Hindlimb muscle (tissue), 1 donor: ENCODE data around the gene CLPTM1. TPM values are rescaled to one million over a fixed set of nuclear protein-coding genes. Genes with fewer than 3 reads are reported as not detected.
"Not testable (repeated sequence)": the region's sequence is repeated elsewhere in the genome, so short reads cannot be mapped to it uniquely, and the experiment has no call there.

Source experiments
- DNase-seq: peaks from one replicate; pipeline ENCODE4 v3.0.0-alpha.2; 2013
- polyA plus RNA-seq: library from polyadenylated mRNA; unstranded; fragments of 120-200 nt; gene quantifications from one replicate; pipeline ENCODE4 v1.2.1, GENCODE V29; 2013; ENCODE audit not compliant: insufficient read length

CLPTM1 gene
- polyA plus RNA-seq, 1 donor, result 67.1 TPM

DNA sequence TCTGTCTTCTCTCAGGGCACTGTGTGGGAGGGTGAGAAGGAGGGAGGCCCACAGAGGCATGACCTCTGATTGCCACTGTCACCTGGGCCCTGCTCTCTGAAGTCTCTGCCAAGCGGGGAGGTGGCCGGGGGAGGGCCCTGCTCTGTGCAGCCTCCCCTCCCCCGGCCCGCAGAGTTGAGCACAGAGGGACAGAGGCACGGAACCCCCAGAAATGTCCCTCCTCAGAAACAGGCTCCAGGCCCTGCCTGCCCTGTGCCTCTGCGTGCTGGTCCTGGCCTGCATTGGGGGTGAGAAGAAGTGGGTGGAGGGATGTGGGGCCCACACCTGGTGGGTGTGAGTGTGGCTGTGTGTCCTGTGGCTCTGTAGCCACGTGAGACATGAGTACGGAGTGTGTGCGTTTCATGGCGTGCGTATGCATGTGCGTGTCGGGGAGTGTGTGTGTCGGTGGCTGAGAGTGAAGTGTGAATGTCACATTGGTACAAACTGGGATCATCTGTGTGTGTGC is 13.1 kb upstream of the CLPTM1 start, which contains the start of gene APOC4:
Gene APOC4 (plus strand): TSS at position 171 of the 505 bp plus-strand sequence. CDS start 41 bp downstream, at position 212.
- no peak for DNase-seq

DNA sequence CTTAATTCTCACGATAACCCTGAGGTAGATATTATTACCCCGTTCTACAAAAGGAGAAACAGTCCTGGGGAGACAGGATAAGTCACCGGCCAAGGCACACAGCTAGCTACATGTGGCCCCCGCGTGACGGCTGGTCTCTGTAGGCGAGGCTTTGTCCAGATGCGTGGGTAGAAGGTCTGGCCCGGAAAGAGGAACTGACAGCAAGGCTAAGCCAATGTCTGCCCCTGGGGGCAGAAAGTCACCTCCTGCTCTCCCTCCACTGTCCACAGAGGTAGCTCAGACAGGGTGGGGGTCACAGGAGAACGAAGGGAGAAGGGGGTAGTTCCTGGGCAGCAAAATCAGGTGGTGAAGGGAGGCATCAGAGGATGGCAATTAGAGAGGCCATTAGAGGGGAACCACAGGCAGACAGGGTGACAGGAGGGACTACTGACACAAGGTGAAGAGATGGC is 11.4 kb upstream of the CLPTM1 start:
- no peak for DNase-seq

DNA sequence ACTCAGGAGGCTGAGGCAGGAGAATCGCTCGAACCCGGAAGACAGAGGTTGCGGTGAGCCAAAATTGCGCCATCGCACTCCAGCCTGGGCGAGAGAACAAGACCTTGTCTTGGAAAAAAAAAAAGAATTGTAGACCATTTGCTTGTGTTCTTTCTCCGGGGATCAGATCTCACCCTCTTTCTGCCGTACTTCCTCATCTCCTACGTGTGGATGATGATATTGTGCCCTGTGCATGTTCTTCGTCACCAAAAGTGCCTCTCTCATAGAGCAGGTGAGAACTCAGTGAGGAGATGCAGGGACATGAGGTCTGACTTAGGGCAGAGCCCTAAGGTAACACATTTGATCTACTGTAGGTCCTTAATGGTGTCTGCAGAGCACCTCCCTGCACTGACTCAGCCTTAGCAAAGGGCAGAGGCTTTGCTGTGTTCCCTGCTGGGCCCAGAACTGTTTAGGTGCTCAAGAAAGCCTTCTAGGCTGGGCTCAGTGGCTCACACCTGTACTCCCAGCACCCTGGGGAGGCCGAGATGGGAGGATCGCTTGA is 8.1 kb upstream of the CLPTM1 start:
- no peak for DNase-seq

DNA sequence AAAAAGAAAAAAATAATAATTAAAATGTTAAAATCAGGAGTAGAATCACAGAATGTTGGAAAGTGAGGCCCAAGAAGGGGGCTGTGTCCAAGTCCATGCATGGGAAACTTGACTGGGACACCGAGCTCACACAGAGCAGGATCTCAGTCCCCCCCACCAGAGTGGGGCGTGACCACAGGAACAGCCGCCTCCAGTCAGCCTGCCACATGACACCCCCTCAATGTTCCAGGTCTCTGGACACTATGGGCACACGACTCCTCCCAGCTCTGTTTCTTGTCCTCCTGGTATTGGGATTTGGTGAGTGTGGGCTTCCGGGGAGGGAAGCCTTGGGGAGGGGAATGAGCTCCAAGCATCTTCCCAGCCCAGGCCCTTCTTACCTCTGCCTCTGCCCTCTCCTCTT is 6.9 kb upstream of the CLPTM1 start:
- no peak for DNase-seq

DNA sequence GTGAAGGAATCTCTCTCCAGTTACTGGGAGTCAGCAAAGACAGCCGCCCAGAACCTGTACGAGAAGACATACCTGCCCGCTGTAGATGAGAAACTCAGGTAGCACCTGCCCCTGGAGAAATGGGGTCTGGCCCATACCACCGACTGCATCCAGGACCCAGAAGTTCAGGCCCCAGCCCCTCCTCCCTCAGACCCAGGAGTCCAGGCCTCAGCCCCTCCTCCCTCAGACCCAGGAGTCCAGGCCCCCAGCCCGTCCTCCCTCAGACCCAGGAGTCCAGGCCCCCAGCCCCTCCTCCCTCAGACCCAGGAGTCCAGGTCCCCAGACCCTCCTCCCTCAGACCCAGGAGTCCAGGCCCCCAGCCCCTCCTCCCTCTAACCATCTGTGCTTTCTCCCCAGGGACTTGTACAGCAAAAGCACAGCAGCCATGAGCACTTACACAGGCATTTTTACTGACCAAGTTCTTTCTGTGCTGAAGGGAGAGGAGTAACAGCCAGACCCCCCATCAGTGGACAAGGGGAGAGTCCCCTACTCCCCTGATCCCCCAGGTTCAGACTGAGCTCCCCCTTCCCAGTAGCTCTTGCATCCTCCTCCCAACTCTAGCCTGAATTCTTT is 6.3 kb upstream of the CLPTM1 start:
- DNase-seq, result no peak

DNA sequence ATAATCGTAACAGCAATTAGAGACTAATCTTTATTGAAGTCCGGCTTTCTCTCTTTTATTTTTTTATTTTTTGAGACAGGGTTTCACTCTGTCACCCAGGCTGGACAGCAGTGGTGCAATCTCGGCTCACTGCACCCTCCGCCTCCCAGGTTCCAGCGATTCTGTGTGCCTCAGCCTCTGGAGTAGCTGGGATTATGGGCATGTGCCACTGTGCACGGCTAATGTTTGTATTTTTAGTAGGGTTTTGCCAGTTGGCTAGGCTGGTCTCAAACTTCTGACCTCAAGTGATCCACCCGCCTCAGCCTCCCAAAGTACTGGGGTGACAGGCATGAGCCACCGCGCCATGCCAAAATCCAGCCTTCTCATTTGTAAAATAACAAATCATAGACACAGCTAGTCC is 5.6 kb upstream of the CLPTM1 start:
- DNase-seq, result no peak

DNA sequence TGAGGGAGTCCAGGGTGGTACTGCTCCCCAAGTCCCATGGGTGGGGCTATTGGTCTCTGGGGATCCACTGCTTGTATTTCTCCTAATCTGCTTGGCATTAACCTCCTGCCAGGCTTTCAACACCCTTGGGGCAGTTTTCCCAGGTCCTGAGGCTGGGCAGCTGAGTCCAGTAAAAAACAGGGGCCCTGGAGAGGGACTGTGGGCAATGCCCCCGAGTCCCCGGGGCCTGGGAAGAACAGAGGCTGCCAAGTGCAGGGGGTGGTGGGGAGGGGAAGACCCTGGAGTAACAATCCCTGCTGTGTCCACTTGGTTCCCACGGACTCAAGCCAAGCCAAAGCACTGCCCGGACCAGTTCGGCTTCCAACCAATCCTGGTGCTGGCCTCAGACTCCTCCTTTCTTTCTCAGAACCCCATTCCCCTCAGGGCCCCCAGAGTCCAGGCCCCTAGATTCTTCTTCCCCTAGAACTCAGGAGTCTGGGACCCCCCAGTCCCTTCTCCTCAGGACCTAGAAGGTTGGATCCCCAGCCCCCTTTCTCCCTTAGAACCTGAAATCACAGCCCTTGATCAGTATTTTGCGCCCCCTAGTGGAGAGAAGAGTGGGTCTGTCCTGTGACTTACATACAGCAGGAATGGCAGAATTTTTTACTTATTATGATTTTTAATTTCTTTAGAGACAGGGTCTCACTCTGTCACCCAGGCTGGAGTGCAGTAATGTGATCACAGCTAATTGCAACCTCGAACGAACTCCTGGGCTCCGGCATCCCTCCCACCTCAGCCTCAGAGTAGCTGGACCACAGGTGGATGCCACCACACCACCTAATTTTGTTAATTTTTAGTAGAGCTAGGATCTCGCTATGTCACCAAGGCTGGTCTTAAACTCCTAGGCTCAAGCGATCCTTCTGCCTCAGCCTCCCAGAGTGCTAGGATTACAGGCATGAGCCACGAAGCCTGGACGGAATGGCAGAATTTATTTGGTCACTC is 3.7 kb upstream of the CLPTM1 start:
- DNase-seq, result peak; percentile 73

DNA sequence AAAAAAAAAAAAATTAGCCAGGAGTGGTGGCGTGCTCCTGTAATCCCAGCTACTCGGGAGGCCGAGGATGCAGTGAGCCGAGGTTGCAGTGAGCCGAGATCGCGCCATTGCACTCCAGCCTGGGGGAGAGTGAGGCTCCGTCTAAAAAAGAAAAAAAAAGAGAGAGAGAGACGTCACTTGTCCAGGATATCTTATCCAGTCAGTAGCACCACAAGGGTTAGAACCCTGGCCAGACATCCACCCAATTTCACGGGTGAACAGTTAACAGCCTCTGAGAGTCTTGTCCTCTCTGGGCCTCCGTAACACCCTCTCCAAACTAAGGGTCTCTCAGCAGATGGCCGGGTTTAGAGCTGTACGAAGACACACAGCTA is 917 bp upstream of the CLPTM1 start:
- no peak for DNase-seq

DNA sequence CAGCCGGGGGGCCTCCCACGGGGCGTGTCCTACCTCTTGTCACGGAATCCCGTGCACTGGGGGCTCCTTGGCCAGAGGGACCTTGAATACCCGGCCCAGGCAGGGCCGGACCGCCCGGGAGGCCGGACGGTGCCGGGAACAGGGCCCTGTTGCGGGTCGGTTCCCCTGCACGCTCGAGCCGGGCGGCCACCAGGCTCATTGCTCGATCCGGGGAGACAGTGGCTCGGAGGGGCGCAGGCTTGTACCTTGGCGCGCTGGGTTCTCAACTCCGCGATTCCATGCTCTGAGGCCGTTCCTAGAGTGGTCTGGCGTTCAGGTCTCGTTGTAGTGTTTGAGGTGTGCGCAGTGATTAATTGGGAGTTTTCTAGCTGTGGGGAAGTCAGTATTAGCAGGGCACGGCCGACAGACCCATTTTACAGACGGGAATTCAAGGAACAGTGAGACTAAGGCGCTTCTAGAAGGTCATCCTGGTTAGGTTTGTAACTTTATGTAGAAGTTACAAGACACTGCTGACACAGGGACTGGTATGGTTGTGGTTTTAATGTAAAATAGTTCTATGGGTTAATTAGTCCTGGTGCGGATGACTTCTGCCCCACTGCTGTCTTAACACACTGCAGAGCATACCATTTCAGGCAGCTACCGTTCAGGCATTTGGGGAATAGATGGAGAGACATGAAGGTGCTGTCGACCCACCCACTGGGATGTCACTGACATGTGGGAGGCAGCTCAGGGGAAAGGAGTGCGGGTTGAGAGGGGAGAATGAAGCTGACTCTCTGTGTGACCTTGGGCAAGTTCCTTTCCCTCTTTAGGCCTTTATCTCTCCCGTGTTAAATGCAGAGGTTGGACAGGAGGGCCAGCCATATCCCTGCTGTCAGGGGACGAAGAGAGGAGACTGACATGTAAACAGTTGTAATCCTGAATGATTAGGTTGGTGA is 592 bp downstream of the CLPTM1 start:
- DNase-seq, result no peak

DNA sequence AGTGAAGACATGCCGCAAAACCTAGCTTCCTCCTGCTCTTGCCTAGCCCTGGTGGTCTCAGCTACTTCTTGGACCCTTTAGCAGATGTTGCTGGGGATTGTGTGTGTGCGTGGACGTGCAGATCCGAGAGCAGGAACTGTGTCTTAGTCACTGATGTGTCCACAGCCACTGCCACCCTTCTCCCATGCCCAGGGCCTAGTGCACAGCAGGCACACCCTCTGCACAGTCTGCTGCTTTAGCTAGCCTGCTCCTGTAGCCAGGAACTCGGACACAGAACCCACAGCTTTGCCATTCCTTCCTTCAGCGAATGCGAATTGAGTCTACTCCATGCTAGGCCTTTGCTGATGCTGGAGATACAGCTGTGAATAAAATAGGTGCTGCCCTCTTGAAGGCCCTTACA is 2.3 kb downstream of the CLPTM1 start:
- DNase-seq, result no peak

DNA sequence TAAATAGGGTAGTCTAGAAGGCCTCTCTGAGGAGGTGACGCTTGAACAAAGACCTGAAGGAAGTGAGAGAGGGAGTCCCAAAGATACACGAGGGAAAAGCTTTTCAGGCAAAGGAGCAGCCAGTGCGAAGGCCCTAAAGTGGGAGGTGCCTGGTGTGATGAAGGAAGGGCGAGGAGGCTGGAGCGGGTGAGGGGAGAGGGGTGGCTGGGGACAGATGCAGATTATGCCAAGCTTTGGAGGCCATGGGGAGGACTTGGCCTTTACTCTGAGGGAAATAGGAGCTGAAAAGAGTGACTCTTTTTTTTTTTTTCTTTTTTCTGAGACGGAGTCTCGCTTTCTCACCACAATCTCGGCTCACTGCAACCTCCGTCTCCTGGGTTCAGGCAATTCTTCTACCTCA is 2.9 kb downstream of the CLPTM1 start:
- DNase-seq, result no peak

DNA sequence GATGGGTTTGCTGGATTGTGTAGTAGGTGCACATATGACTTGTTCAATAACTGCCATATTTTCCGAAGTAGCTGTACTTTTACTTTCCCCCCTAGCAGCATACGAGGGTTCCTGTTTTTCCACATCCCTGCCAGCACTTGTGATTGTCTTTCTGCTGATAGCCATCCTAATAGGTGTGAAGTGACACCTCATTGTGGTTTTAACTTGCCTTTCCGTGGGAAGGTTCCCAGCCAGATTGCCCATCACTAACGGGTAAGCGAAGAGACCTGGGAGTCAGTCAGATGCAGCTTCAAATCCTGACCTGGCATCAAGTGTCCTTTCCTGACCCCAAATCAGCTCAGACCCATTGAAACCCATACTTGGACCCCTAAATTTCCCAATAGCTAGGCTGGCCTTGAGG is 4.5 kb downstream of the CLPTM1 start:
- no peak for DNase-seq

DNA sequence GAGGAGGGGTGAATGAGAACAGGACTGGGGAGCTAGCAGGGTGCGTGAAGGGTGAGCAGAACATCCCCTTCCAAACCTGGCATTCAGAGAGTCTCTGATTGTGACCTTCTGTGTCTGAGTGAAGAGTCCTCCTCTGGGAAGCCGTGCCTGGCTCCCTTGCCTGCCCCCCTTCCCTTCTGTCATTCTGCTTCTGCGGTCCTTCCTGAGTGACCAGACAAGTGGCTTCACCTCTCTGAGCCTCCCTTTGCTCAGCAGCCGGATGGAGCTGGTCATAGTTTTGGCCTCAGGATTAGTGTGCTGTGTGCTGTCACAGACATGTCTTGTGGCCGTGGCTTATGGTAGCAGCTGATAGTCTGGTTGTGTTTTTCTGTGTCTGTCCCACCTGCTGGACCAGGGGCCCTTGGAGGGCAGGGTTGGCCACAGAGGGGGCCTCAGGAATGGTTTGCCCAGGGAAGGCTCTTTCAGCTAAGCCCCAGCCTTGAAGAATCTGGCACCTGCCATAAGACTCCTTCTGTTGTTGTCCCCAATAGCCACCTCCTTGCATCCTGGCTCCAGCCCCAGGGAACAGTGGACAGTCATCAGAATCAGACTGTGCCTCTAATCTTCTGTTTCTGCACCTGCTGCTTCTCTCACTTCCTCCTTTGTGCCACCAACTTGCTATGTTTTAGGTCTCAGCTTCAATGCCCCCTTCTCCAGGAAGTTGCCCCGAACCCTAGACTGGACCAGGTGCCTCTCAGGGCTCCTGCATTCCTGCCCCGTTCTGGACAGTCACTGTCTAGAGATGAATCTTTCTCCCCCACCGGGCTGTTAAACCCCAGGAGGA is 5.9 kb downstream of the CLPTM1 start:
- DNase-seq, result no peak

DNA sequence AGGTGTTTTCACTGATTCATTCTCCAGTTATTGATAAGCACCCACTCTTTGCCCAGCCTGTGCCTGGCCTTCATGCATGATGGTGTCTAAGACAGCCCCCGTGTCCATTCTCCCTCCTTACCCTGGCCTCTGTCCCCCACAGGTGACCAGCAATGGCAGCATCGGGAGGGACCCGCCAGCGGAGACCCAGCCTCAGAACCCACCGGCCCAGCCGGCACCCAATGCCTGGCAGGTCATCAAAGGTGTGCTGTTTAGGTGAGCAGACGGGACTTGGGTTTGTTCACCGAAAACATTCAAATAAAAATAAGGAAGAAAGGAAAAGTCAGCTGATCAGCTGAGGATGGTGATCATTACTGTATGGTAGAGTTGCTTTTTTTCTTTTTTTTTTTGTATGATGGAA is 6.6 kb downstream of the CLPTM1 start:
- no peak for DNase-seq

DNA sequence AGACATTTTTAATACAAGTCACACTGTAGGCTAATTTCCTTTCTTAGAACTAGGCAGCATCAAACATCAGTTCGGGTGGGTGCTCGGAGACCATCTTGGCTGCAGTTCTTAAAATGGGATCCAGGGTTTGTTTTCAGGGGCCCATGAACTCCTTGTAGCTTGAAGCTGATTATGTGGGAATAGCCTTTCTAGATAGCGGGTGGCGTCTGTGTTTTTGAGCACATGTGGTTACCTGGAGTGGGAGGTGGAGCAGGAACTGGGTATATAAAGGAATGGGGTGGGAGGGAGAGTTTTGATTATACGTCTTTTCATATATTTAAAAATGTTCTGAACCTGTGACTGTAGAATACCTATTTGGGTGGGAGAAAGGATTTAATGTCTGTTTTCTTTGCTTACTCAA is 12.9 kb downstream of the CLPTM1 start:
- DNase-seq, result no peak

DNA sequence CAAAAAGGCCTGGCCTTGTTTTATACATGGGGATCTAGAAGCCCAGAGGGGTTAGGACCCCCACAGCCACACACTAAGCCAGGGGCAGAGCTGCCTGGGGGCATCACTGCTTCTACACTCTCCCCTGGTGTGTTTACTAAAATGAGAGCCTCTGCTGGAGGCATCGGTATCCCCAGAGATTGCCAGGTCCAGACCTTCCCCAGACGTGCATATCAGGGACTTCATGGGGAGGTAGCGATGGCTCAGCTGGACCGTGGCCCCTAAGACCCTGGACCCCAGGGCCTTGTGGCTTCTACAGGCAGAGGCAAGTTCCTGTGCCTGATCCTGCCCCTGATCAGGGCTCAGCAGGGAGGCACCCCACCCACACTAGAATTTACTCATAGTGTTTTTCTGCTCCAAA is 13.5 kb downstream of the CLPTM1 start:
- DNase-seq, result no peak

DNA sequence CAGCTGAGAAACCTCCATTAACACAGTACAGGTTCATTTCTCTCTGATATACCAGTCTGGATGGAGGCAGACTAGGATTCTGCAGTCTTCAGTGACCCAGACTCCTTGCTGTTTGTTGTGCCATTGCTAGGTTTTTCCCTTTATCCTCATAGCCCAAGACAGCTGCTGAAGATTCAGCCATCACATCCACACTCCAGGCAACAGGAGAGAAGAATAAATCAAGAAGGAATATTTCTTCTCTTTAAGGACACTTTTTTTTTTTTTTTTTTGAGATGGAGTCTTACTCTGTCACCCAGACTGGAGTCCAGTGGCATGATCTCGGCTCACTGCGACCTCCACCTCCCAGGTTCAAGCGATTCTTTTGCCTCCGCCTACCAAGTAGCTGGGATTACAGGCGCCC is 14.3 kb downstream of the CLPTM1 start:
- no peak for DNase-seq

DNA sequence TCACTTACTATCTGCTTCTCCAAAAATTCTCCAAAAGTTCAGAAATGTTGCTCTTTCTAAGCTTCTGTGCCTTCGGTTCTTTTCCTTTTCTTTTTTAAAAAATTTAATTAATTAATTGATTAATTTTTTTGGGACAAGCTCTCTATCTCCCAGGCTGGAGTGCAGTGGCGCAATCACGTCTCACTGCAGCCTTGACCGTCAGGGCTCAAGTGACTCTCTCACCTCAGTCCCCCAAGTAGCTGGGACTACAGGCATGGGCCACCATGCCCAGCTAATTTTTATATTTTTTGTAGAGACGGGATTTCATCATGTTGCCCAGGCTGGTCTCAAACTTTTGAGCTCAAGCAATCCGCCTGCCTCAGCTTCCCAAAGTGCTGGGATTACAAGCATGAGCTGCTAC is 16.3 kb downstream of the CLPTM1 start:
- DNase-seq, result not testable (repeated sequence)

DNA sequence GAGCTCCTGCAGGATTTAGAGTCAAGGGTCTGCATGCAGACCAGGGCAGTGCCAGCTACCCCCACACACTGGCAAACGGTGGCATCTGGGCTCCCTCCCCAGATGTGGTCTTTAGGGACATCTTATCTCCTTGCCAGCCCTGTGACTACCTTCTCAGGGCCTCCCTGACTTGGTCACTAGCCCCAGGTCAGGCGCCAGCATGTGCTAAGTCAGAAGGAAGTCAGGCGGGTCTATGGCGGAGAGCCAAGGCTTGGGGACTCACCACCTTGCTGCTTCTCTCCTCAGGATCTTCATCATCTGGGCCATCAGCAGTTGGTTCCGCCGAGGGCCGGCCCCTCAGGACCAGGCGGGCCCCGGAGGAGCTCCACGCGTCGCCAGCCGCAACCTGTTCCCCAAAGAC is 17.6 kb downstream of the CLPTM1 start:
- no peak for DNase-seq

DNA sequence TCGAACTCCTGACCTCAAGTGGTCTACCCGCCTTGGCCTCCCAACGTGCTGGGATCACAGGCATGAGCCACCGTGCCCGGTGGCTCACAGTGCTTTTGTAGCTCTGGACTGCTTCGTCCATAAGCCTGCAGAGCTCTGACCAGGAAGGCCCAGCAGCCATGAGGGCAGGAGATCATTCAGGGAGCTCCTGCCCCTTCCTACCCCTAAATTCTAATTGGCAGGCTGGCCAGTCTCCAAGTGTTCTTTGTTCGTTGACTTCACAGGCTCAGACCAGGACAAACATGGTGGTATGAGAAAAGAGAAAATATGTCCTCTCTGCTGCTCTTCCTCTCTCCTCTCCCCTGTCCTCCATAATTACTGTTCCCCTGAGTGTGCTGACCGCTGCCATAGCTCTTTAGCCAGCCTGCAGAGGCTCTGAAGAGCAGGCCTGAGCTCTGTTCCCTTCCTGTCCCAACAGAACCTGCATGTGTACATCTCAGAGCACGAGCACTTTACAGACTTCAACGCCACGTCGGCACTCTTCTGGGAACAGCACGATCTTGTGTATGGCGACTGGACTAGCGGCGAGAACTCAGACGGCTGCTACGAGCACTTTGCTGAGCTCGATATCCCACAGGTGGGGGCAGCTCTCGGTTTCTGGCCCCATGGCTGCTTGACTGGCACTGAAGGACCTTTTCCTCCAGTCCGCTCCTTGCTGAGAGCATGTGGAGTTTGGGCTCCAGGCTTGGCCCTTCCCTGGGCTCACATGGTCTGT is 19.0 kb downstream of the CLPTM1 start:
- DNase-seq, result no peak

DNA sequence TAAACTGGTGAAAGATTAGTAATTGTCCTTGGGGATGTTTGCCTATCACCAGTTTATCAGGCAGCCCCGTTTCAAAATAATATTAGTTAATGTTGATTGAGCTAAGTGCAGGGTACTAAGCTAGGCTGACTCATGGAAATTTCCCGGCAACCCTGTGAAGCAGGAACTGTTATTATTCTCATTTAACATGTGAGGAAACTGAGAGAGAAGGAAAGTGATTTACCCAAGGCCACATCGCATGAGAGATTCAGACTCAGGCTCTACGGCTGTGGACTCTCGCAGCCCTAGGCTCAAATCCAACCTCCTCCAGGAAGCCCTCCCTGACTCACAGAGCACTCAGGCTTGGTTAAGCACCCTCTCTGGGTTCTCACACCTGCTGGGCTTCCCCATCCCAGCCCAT is 19.7 kb downstream of the CLPTM1 start:
- DNase-seq, result no peak
